Upper lobe of left lung (tissue), 6 donors: ENCODE data around the gene SORBS1. TPM values are rescaled to one million over a fixed set of nuclear protein-coding genes. Genes with fewer than 3 reads are reported as not detected.

Experiments used
- ATAC-seq, 2 donors: fragments of 200-7000 bp; cut with Tn5 transposase; one replicate each; pipeline ENCODE4 v1.9.1; 2022; ENCODE audit warnings: mild to moderate bottlenecking in 2 of 2, moderate library complexity in 2 of 2; ENCODE audit not compliant: low FRiP score in 2 of 2
- DNase-seq, 2 donors: peaks; one replicate each; pipeline ENCODE4 v3.0.0-alpha.2; 2019 to 2020
- H3K27ac ChIP-seq, 4 donors: fragments of 200-600 bp; sonication (generic); one replicate each; pipeline ENCODE4 v1.5.1; 2016 to 2019
- H3K27me3 ChIP-seq, 4 donors: fragments of 200-600 bp; sonication (generic); one replicate each; pipeline ENCODE4 v1.5.1; 2017 to 2019
- H3K36me3 ChIP-seq, 4 donors: fragments of 200-600 bp; sonication (generic); one replicate each; pipeline ENCODE4 v1.5.1; 2016 to 2019
- H3K4me1 ChIP-seq, 4 donors: fragments of 200-600 bp; sonication (generic); one replicate each; pipeline ENCODE4 v1.5.1; 2018 to 2019
- H3K4me3 ChIP-seq, 4 donors: fragments of 200-600 bp; sonication (generic); one replicate each; pipeline ENCODE4 v1.5.1; 2017 to 2019; ENCODE audit warnings: mild to moderate bottlenecking in 2 of 4, moderate library complexity in 1 of 4
- H3K9me3 ChIP-seq, 4 donors: fragments of 200-600 bp; sonication (generic); one replicate each; pipeline ENCODE4 v1.5.1; 2018 to 2019
- CTCF ChIP-seq, 6 experiments: fragments of 450-650 bp in 4 of 6; fragments of 200-600 bp in 2 of 6; sonication (generic) in 2 of 6; IDR thresholded peaks; one replicate each; pipeline ENCODE4 v1.5.1; 2016 to 2019; ENCODE audit warnings: antibody characterized with exemption in 6 of 6
- EP300 ChIP-seq, 4 donors: sonication (generic); formaldehyde crosslinking; IDR thresholded peaks; one replicate each; pipeline ENCODE4 v1.5.1; 2017; ENCODE audit warnings: antibody characterized with exemption in 4 of 4, control low read depth in 2 of 4
- POLR2A ChIP-seq, 4 donors: fragments of 450-650 bp; IDR thresholded peaks; one replicate each; pipeline ENCODE4 v1.5.1; 2016 to 2017; ENCODE audit warnings: antibody characterized with exemption in 4 of 4, mild to moderate bottlenecking in 2 of 4
- POLR2AphosphoS5 ChIP-seq, 2 donors: sonication (generic); formaldehyde crosslinking; IDR thresholded peaks; one replicate each; pipeline ENCODE4 v1.5.1; 2017; ENCODE audit warnings: antibody characterized with exemption in 2 of 2
- WGBS, 2 donors: methylation state at CpG; one replicate each; pipeline ENCODE4 v1.1.5; 2017 to 2018; 5-methylcytosine and 5-hydroxymethylcytosine counted together
- total RNA-seq, 6 donors: library from RNA; depleted of rRNA in 4 of 6; stranded (reverse); fragments of >200 nt in 4 of 6; gene quantifications; one replicate each; pipeline versions ENCODE4 v1.1.0 to v1.2.1, GENCODE V29; 2016 to 2021
- donor health status: DM: no; HTN: no; CAD: no; lungs with moderate emphysema.
- donor health status: DM: no; HTN: yes; CAD: no; lungs with severe emphysema.

SORBS1 gene
- total RNA-seq, 6 donors from 2014 or later = 45.8 to 116 (median 71.7) TPM

DNA sequence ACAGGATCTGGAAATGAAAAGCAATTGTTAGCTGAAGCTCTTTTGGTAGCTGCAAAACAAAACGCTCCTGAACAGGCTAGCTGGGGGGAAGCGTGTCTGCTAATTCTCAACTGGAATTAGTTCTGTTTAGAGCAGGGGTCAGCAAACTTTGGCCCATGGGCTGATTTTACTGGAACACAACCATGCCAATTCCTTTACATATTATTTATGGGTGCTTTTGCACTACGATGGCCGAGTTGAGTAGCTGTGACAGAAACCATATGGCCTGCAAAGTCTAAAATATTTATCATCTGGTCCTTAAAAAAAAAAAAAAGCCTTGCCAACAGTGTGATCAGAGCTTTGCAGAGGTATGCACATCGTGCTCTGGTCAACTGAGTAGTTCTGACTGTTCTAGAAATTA lies 162.0 kb downstream of the SORBS1 start:
- Histone ChIP-seq H3K36me3 (peaks cover 0 to 46% (median 6%) of the 10 kb centered on the region in 4 donors), H3K4me3 (no peak overlapping the region), H3K4me1 (peaks cover 0 to 13% (median 3%) of the 10 kb centered on the region in 4 donors), H3K27me3 (no peaks in the 10 kb centered on the region), H3K9me3 (no peaks in the 10 kb centered on the region), H3K27ac (no peak overlapping the region)
- no peak for ATAC-seq
- no peak for TF ChIP-seq POLR2A (IDR thresholded peaks at IDR 0.05)
- no peak for TF ChIP-seq POLR2AphosphoS5 (IDR thresholded peaks at IDR 0.05)
- TF ChIP-seq EP300 (IDR thresholded peaks at IDR 0.05) = no peak
- no peak for TF ChIP-seq CTCF (IDR thresholded peaks at IDR 0.05)
- 75 to 87% methylated on average over 5 of the region's 5 CpGs for WGBS, 2 donors
- DNase-seq = no peak

DNA sequence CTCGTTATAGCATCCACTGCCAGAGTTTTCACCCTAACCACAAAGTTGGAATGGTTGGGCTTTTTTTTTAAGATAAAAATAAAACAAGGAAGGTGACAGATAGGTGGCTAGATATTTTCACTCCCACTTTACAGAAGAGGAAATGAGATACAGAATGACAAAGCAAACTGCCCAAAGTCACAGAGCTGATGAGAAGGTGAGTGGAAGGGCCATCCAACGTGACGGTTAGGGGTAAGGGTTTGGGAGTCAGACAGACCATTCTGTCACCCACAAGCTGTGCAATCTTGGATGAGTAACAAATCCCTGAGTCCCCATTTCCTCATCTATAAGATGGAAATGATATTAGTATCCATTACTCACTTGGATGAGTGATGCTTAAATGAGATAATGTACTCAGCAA lies 163.4 kb downstream of the SORBS1 start:
- no peak overlapping the region for H3K4me3 ChIP-seq
- ATAC-seq (no peak), DNase-seq (no peak)
- H3K27ac ChIP-seq = no peak overlapping the region
- H3K4me1 ChIP-seq = peaks cover 0 to 13% (median 3%) of the 10 kb centered on the region in 4 donors
- TF ChIP-seq POLR2AphosphoS5 (IDR thresholded peaks at IDR 0.05) (no peak), EP300 (IDR thresholded peaks at IDR 0.05) (no peak), CTCF (IDR thresholded peaks at IDR 0.05) (no peak), POLR2A (IDR thresholded peaks at IDR 0.05) (no peak)
- 48 to 69% methylated on average over 3 of the region's 3 CpGs for WGBS, 2 donors
- no peaks in the 10 kb centered on the region for H3K27me3 ChIP-seq
- no peaks in the 10 kb centered on the region for H3K9me3 ChIP-seq
- peaks cover 0 to 50% (median 6%) of the 10 kb centered on the region in 4 donors for H3K36me3 ChIP-seq

DNA sequence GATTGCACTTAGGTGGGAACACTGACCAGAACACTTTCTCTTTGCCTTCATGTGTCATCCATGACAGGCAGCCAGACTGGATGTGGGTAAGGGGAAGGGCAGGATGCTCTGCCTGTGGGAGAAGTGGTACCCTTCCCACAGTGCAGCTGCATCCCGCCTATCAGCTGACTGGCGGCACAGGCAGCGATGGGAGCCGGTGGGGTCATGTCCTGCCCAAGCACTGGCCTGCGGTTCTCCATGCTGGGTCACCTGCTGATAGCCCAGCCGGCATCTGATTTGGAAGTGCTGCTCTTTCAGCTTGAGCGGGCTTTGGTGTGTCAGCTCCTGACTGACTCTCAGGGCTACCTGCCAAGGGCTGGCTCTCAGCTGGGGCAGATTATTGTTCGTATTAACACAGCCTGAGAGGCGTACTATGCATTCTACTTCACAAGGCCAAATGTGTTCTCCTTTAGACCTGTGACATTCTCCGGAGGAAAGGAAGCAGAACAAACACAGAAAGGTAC lies 165.2 kb downstream of the SORBS1 start:
- ATAC-seq = peak in 1 of 2 donors; percentile 16
- 64 to 86% methylated on average over 6 to 10 of the region's 10 CpGs for whole genome bisulfite sequencing, 2 donors
- no peak overlapping the region for H3K4me3 ChIP-seq
- H3K27me3 ChIP-seq = no peaks in the 10 kb centered on the region
- no peaks in the 10 kb centered on the region for H3K9me3 ChIP-seq
- H3K36me3 ChIP-seq = peaks cover 0 to 56% (median 9%) of the 10 kb centered on the region in 4 donors
- peaks cover 0 to 13% (median 5%) of the 10 kb centered on the region in 4 donors for H3K4me1 ChIP-seq
- H3K27ac ChIP-seq = peak overlapping the region in 1 of 4 donors; percentile 70
- TF ChIP-seq CTCF (IDR thresholded peaks at IDR 0.05) = no peak
- no peak for TF ChIP-seq POLR2A (IDR thresholded peaks at IDR 0.05)
- TF ChIP-seq EP300 (IDR thresholded peaks at IDR 0.05) = no peak
- no peak for TF ChIP-seq POLR2AphosphoS5 (IDR thresholded peaks at IDR 0.05)
- DNase-seq = peak; percentile 43 to 80

GRCh38 chr10:95394161-95394880 lies 166.8 kb downstream of the SORBS1 start:
- Histone ChIP-seq H3K27me3 (no peaks in the 10 kb centered on the region), H3K9me3 (no peaks in the 10 kb centered on the region), H3K36me3 (peaks cover 0 to 53% (median 9%) of the 10 kb centered on the region in 4 donors), H3K4me3 (no peak overlapping the region), H3K4me1 (peaks cover 7 to 13% (median 11%) of the 10 kb centered on the region in 4 donors), H3K27ac (no peak overlapping the region)
- 85 to 93% methylated on average over 6 of the region's 6 CpGs for WGBS, 2 donors
- DNase-seq (no peak), ATAC-seq (no peak)
- TF ChIP-seq CTCF (IDR thresholded peaks at IDR 0.05) (no peak), POLR2A (IDR thresholded peaks at IDR 0.05) (no peak), POLR2AphosphoS5 (IDR thresholded peaks at IDR 0.05) (no peak), EP300 (IDR thresholded peaks at IDR 0.05) (no peak)
